Nephron (organoid): ENCODE results near the gene PCDH1.
"Not testable (repeated sequence)": the region's sequence is repeated elsewhere in the genome, so short reads cannot be mapped to it uniquely, and the experiment has no call there.

Source experiments
- H3K27ac Mint-ChIP-seq, 3 experiments: 2 replicates each; pipeline ENCODE4 v1.8.0; 2020; ENCODE audit warnings: mixed read lengths in 3 of 3, mild to moderate bottlenecking in 2 of 3, moderate library complexity in 1 of 3
- H3K27me3 Mint-ChIP-seq: 2 replicates; pipeline ENCODE4 v1.8.0; 2021; ENCODE audit warnings: low read depth, mild to moderate bottlenecking, moderate library complexity, mixed read lengths
- H3K36me3 Mint-ChIP-seq: 2 replicates; pipeline ENCODE4 v1.8.0; 2020; ENCODE audit warnings: low read depth, mixed read lengths
- H3K4me1 Mint-ChIP-seq: 2 replicates; pipeline ENCODE4 v1.8.0; 2020; ENCODE audit warnings: mixed read lengths
- H3K4me3 Mint-ChIP-seq, 3 experiments: 2 replicates each; pipeline ENCODE4 v1.8.0; 2020; ENCODE audit warnings: mild to moderate bottlenecking in 3 of 3, mixed read lengths in 3 of 3, moderate library complexity in 2 of 3
- H3K9me3 Mint-ChIP-seq: 2 replicates; pipeline ENCODE4 v1.8.0; 2020; ENCODE audit warnings: mixed read lengths
- CTCF ChIP-seq, 3 experiments: fragments of 200-600 bp; sonication (generic); IDR thresholded peaks; one replicate each; pipeline ENCODE4 v1.5.0; 2021; ENCODE audit warnings: antibody characterized with exemption in 3 of 3; ENCODE audit not compliant: unreplicated experiment in 3 of 3

PCDH1 gene

DNA sequence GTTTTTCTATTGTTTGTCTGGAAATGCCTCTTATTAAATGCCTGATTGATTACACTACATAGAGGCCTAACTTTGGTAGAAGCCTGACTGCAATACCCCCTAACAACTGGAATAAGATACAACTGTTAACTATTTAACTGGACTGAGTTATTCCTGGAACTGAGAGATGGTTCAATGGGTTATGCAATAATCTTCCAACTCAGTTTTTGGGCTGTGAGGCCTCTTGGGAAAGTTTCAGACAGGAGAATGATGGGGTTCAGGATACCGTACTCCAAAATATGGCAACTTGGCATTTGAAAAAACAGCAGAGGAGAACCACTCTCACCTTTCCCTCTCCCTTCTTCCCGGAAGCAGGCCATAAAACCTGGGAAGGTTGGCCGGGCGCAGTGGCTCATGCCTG, 19.2 kb upstream of the PCDH1 start:
- H3K36me3 Mint-ChIP-seq: no peaks in the 10 kb centered on the region
- no peak for TF ChIP-seq CTCF (IDR thresholded peaks at IDR 0.05; ENCODE audit: unreplicated experiment in 3 of 3)
- peaks cover 19% of the 10 kb centered on the region for H3K4me1 Mint-ChIP-seq
- peaks cover 3% of the 10 kb centered on the region for H3K27me3 Mint-ChIP-seq
- H3K27ac Mint-ChIP-seq: no peak overlapping the region
- H3K9me3 Mint-ChIP-seq: no peaks in the 10 kb centered on the region
- no peak overlapping the region for H3K4me3 Mint-ChIP-seq

GRCh38 chr5:141890429-141890828, 12.2 kb upstream of the PCDH1 start:
- not testable (repeated sequence) for H3K36me3 Mint-ChIP-seq, H3K4me1 Mint-ChIP-seq, H3K4me3 Mint-ChIP-seq, H3K27ac Mint-ChIP-seq, H3K9me3 Mint-ChIP-seq
- H3K27me3 Mint-ChIP-seq: peaks cover 24% of the 10 kb centered on the region

- H3K9me3 Mint-ChIP-seq: no peaks in the 10 kb centered on the region
- H3K4me1 Mint-ChIP-seq: no peaks in the 10 kb centered on the region
- H3K27me3 Mint-ChIP-seq: peaks cover 35% of the 10 kb centered on the region
- no peak overlapping the region for H3K27ac Mint-ChIP-seq
- no peak overlapping the region for H3K4me3 Mint-ChIP-seq
- TF ChIP-seq CTCF (IDR thresholded peaks at IDR 0.05; ENCODE audit: unreplicated experiment in 3 of 3): peak; percentile 20 to 35 (median 27)
- no peaks in the 10 kb centered on the region for H3K36me3 Mint-ChIP-seq
These were observed 11.2 kb upstream of the PCDH1 start for GRCh38 chr5:141889282-141889871.

- peaks cover 10% of the 10 kb centered on the region for H3K4me1 Mint-ChIP-seq
- H3K9me3 Mint-ChIP-seq: no peaks in the 10 kb centered on the region
- TF ChIP-seq CTCF (IDR thresholded peaks at IDR 0.05; ENCODE audit: unreplicated experiment in 3 of 3): no peak
- H3K4me3 Mint-ChIP-seq: peak overlapping the region in 1 of 3 experiments; percentile 57
- no peaks in the 10 kb centered on the region for H3K36me3 Mint-ChIP-seq
- H3K27ac Mint-ChIP-seq: no peak overlapping the region
- H3K27me3 Mint-ChIP-seq: peaks cover 78% of the 10 kb centered on the region
These were observed 5.7 kb upstream of the PCDH1 start for GRCh38 chr5:141883892-141884318.

- TF ChIP-seq CTCF (IDR thresholded peaks at IDR 0.05; ENCODE audit: unreplicated experiment in 3 of 3): no peak
- Mint-ChIP-seq H3K4me3 (peak overlapping the region in 1 of 3 experiments; percentile 7), H3K27me3 (peaks cover 83% of the 10 kb centered on the region), H3K27ac (no peak overlapping the region), H3K4me1 (peaks cover 11% of the 10 kb centered on the region), H3K36me3 (no peaks in the 10 kb centered on the region), H3K9me3 (no peaks in the 10 kb centered on the region)
These were observed 5.1 kb upstream of the PCDH1 start for GRCh38 chr5:141883184-141883891.

DNA sequence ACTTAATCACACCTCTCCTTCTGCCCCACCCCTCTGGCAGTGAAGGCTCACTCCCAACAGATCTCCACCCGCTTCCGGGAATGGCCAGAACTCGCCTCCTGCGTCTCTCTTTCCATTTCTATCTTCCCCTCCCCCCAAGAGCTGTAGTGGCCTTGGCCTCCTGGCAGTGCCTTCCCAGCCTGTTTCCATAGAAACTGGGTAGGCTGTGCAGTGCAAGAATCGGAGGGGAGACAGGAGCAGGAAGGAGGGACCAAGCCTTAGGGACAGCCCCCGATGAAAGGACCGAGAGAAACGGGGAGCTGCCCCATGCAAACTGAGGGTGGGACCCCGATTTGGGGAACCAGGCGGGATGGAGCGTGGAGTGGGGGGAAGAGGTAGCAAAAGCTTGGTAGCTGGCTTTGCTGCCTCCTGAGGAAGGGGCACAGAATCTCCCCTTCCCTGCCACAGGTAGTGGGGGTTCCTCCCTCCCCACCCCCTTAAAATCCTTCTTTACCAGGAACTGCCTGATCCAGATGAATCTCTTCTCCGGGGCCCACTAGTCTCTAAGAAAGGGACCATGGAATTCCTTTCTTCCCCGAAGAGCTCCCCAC, 4.5 kb upstream of the PCDH1 start:
- TF ChIP-seq CTCF (IDR thresholded peaks at IDR 0.05; ENCODE audit: unreplicated experiment in 3 of 3): no peak
- no peaks in the 10 kb centered on the region for H3K36me3 Mint-ChIP-seq
- peaks cover 12% of the 10 kb centered on the region for H3K4me1 Mint-ChIP-seq

More for the DNA sequence above, 4.5 kb upstream of the PCDH1 start:
- no peaks in the 10 kb centered on the region for H3K9me3 Mint-ChIP-seq
- H3K4me3 Mint-ChIP-seq: peak overlapping the region in 1 of 3 experiments; percentile 8
- H3K27me3 Mint-ChIP-seq: peaks cover 86% of the 10 kb centered on the region
- peak overlapping the region in 1 of 3 experiments; percentile 46 for H3K27ac Mint-ChIP-seq
